HFFc6 (cell line): ENCODE results near the gene SRPK2. TPM values are rescaled to one million over a fixed set of nuclear protein-coding genes. Genes with fewer than 3 reads are reported as not detected.
"Not testable (repeated sequence)": the region's sequence is repeated elsewhere in the genome, so short reads cannot be mapped to it uniquely, and the experiment has no call there.

Experiments
- DNase-seq: peaks from one replicate; pipeline ENCODE4 v3.0.0-alpha.2; 2018
- H3K27ac Mint-ChIP-seq: 2 replicates; pipeline ENCODE4 v1.8.0; 2020; ENCODE audit warnings: mild to moderate bottlenecking, mixed read lengths
- H3K27me3 Mint-ChIP-seq: 2 replicates; pipeline ENCODE4 v1.8.0; 2021; ENCODE audit warnings: mild to moderate bottlenecking, moderate library complexity, mixed read lengths; ENCODE audit not compliant: insufficient read depth
- H3K36me3 Mint-ChIP-seq: 2 replicates; pipeline ENCODE4 v1.8.0; 2021; ENCODE audit warnings: low read depth, mixed read lengths
- H3K4me1 Mint-ChIP-seq: 2 replicates; pipeline ENCODE4 v1.8.0; 2020; ENCODE audit warnings: low read depth, mixed read lengths
- H3K4me3 Mint-ChIP-seq: 2 replicates; pipeline ENCODE4 v1.8.0; 2020; ENCODE audit warnings: mild to moderate bottlenecking, moderate library complexity, mixed read lengths
- H3K9me3 Mint-ChIP-seq: 2 replicates; pipeline ENCODE4 v1.8.0; 2020; ENCODE audit warnings: mild to moderate bottlenecking, mixed read lengths
- total RNA-seq, 6 experiments: library from RNA; stranded (reverse); fragmentation: NEBNext Ultra II Directional; extraction: Animal tissue kit (Norgen Biotek cat#: 25700); gene quantifications; 2 replicates in 1 of 6; 3 replicates in 5 of 6; pipeline ENCODE4 v1.2.3, GENCODE V29; 2021
- TF ChIP-seq, protein P1 (sequence below): fragments of 200-600 bp; sonication (generic); IDR thresholded peaks from 2 replicates; pipeline ENCODE4 v1.5.0; 2021; ENCODE audit warnings: antibody characterized with exemption, mild to moderate bottlenecking

The SRPK2 gene
- total RNA-seq, 6 experiments from 2014 or later, result 45.2 to 49.3 (median 46.7) TPM

GRCh38 chr7:105350906-105351305, 37.8 kb downstream of the SRPK2 start:
- TF ChIP-seq, protein P1, sequence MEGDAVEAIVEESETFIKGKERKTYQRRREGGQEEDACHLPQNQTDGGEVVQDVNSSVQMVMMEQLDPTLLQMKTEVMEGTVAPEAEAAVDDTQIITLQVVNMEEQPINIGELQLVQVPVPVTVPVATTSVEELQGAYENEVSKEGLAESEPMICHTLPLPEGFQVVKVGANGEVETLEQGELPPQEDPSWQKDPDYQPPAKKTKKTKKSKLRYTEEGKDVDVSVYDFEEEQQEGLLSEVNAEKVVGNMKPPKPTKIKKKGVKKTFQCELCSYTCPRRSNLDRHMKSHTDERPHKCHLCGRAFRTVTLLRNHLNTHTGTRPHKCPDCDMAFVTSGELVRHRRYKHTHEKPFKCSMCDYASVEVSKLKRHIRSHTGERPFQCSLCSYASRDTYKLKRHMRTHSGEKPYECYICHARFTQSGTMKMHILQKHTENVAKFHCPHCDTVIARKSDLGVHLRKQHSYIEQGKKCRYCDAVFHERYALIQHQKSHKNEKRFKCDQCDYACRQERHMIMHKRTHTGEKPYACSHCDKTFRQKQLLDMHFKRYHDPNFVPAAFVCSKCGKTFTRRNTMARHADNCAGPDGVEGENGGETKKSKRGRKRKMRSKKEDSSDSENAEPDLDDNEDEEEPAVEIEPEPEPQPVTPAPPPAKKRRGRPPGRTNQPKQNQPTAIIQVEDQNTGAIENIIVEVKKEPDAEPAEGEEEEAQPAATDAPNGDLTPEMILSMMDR, result no peak
- Mint-ChIP-seq H3K36me3 (0 out of 2 replicates have a peak, but pooled peaks cover 7% of the 10 kb centered on the region), H3K4me1 (peaks cover 47% of the 10 kb centered on the region), H3K27ac (no peak overlapping the region), H3K4me3 (no peak overlapping the region), H3K9me3 (no peaks in the 10 kb centered on the region), H3K27me3 (no peaks in the 10 kb centered on the region)
- no peak for DNase-seq

DNA sequence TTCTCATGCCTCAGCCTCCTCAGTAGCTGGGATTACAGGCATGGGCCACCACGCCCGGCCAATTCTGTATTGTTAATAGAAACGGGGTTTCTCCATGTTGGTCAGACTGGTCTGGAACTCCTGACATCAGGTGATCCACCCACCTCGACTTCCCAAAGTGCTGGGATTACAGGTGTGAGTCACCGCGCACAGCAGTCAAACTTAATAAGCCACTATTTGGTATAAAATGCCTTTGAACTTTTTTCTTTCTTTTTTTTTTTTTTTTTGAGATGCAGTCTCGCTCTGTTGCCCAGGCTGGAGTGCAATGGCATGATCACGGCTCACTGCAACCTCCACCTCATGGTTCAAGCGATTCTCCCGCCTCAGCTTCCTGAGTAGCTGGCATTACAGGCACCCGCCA, 40.5 kb downstream of the SRPK2 start:
- not testable (repeated sequence) for H3K27me3 Mint-ChIP-seq, H3K4me3 Mint-ChIP-seq, H3K27ac Mint-ChIP-seq, DNase-seq, H3K9me3 Mint-ChIP-seq, H3K36me3 Mint-ChIP-seq
- H3K4me1 Mint-ChIP-seq, result peaks cover 32% of the 10 kb centered on the region

- H3K4me3 Mint-ChIP-seq, result no peak overlapping the region
- peaks cover 25% of the 10 kb centered on the region for H3K4me1 Mint-ChIP-seq
- TF ChIP-seq, protein P1, result no peak
- DNase-seq, result no peak
- H3K27ac Mint-ChIP-seq, result no peak overlapping the region
- H3K9me3 Mint-ChIP-seq, result no peaks in the 10 kb centered on the region
- no peaks in the 10 kb centered on the region for H3K36me3 Mint-ChIP-seq
- no peaks in the 10 kb centered on the region; the same call in 1 of the 2 replicates for H3K27me3 Mint-ChIP-seq
Observed at GRCh38 chr7:105346593-105347322, 42.0 kb downstream of the SRPK2 start.

DNA sequence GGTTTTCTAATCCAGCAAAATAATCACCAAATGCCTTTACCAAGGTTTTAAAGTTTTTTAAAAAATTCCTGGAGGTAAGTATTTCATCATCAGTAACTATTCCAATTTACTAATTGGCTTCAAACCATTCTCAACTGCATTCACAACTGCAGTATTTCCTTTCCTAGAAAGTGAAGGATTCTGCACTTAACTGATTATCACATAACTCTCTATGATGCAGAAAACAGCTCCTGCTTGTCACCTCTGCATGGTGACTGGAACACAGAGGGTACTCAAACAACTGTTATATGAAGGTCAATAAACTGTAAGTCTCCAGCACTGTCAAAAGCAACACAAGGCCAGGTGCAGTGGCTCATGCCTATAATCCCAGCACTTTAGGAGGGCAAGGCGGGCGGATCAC, 42.6 kb downstream of the SRPK2 start:
- Mint-ChIP-seq H3K4me1 (peaks cover 25% of the 10 kb centered on the region), H3K27ac (no peak overlapping the region), H3K27me3 (no peaks in the 10 kb centered on the region; the same call in 1 of the 2 replicates), H3K36me3 (no peaks in the 10 kb centered on the region), H3K4me3 (no peak overlapping the region), H3K9me3 (no peaks in the 10 kb centered on the region)
- DNase-seq, result no peak
- TF ChIP-seq, protein P1, result no peak

- Mint-ChIP-seq H3K9me3 (no peaks in the 10 kb centered on the region), H3K4me3 (no peak overlapping the region), H3K36me3 (no peaks in the 10 kb centered on the region), H3K4me1 (peaks cover 21% of the 10 kb centered on the region), H3K27me3 (no peaks in the 10 kb centered on the region; the same call in 1 of the 2 replicates), H3K27ac (no peak overlapping the region)
- DNase-seq, result no peak
- TF ChIP-seq, protein P1, result no peak
Observed at GRCh38 chr7:105345725-105346124, 43.0 kb downstream of the SRPK2 start.

DNA sequence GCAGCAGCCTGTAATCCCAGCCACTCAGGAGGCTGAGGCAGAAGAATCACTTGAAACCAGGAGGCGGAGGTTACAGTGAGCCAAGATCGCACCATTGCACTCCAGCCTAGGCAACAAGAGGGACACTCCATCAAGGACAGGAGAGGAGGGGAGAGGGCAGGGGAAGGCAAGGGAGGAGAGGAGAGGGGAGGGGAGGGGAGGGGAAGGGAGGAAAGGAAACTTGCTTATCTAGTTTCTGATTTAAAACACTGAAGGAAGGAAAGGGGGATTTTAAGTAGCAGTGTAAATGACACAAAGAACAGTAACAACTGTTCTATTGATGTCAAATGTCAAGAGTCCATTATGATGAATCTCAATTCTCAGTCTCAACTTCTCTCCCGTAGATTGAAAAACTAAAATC, 43.7 kb downstream of the SRPK2 start:
- Mint-ChIP-seq H3K4me1 (peaks cover 20% of the 10 kb centered on the region), H3K27ac (no peak overlapping the region), H3K4me3 (no peak overlapping the region), H3K9me3 (no peaks in the 10 kb centered on the region), H3K36me3 (no peaks in the 10 kb centered on the region), H3K27me3 (no peaks in the 10 kb centered on the region; the same call in 1 of the 2 replicates)
- DNase-seq, result no peak
- TF ChIP-seq, protein P1, result no peak
